Stimulated activated memory B cell treated with anti-CD40 and anti-IgM and Interleukin-4, amounts not matched to agents 10 μg/mL and 1 μg/mL and 100 μg/mL, for 72 hours (primary cell): ENCODE measurements around the gene CBLN3.

Source experiments
- ATAC-seq: fragments of 150-1000 bp; cut with Tn5 transposase; 2 replicates; pipeline ENCODE4 v1.10.0; 2021
- H3K27ac Mint-ChIP-seq: one replicate; pipeline ENCODE4 v1.8.0; 2022; ENCODE audit warnings: mild to moderate bottlenecking, mixed read lengths
- H3K27me3 Mint-ChIP-seq: one replicate; pipeline ENCODE4 v1.8.0; 2022; ENCODE audit warnings: mixed read lengths
- H3K36me3 Mint-ChIP-seq: one replicate; pipeline ENCODE4 v1.8.0; 2022; ENCODE audit warnings: mixed read lengths
- H3K4me1 Mint-ChIP-seq: one replicate; pipeline ENCODE4 v1.8.0; 2022; ENCODE audit warnings: mixed read lengths
- H3K4me3 Mint-ChIP-seq: one replicate; pipeline ENCODE4 v1.8.0; 2022; ENCODE audit warnings: mild to moderate bottlenecking, moderate library complexity, mixed read lengths
- H3K9me3 Mint-ChIP-seq: one replicate; pipeline ENCODE4 v1.8.0; 2022; ENCODE audit warnings: mixed read lengths

CBLN3 gene

GRCh38 chr14:24418492-24418873 lies 11.0 kb downstream of the CBLN3 start:
- Mint-ChIP-seq H3K36me3 (no peaks in the 10 kb centered on the region), H3K9me3 (no peaks in the 10 kb centered on the region), H3K27me3 (peaks cover 52% of the 10 kb centered on the region), H3K4me3 (no peak overlapping the region), H3K27ac (no peak overlapping the region), H3K4me1 (no peaks in the 10 kb centered on the region)
- ATAC-seq, result no peak

GRCh38 chr14:24417832-24418491 lies 11.5 kb downstream of the CBLN3 start:
- Mint-ChIP-seq H3K4me1 (no peaks in the 10 kb centered on the region), H3K9me3 (no peaks in the 10 kb centered on the region), H3K27ac (no peak overlapping the region), H3K36me3 (no peaks in the 10 kb centered on the region), H3K27me3 (peaks cover 52% of the 10 kb centered on the region), H3K4me3 (no peak overlapping the region)
- no peak for ATAC-seq

- Mint-ChIP-seq H3K9me3 (no peaks in the 10 kb centered on the region), H3K4me1 (no peaks in the 10 kb centered on the region), H3K27ac (no peak overlapping the region), H3K4me3 (no peak overlapping the region), H3K27me3 (peaks cover 52% of the 10 kb centered on the region), H3K36me3 (no peaks in the 10 kb centered on the region)
- ATAC-seq, result no peak
These were observed 12.4 kb downstream of the CBLN3 start for GRCh38 chr14:24416932-24417619.

- H3K4me1 Mint-ChIP-seq, result no peaks in the 10 kb centered on the region
- ATAC-seq, result no peak
- no peak overlapping the region for H3K4me3 Mint-ChIP-seq
- H3K27ac Mint-ChIP-seq, result no peak overlapping the region
- no peaks in the 10 kb centered on the region for H3K9me3 Mint-ChIP-seq
- no peaks in the 10 kb centered on the region for H3K36me3 Mint-ChIP-seq
- H3K27me3 Mint-ChIP-seq, result peaks cover 52% of the 10 kb centered on the region
These were observed 13.1 kb downstream of the CBLN3 start for GRCh38 chr14:24416254-24416931.

GRCh38 chr14:24415421-24416253 lies 13.8 kb downstream of the CBLN3 start:
- Mint-ChIP-seq H3K4me1 (no peaks in the 10 kb centered on the region), H3K27me3 (peaks cover 52% of the 10 kb centered on the region), H3K27ac (no peak overlapping the region), H3K4me3 (no peak overlapping the region), H3K36me3 (no peaks in the 10 kb centered on the region), H3K9me3 (no peaks in the 10 kb centered on the region)
- ATAC-seq, result no peak

GRCh38 chr14:24414732-24415420 lies 14.6 kb downstream of the CBLN3 start:
- peaks cover 52% of the 10 kb centered on the region for H3K27me3 Mint-ChIP-seq
- peak; percentile 44 for ATAC-seq

GRCh38 chr14:24414077-24414476 lies 15.4 kb downstream of the CBLN3 start:
- no peaks in the 10 kb centered on the region for H3K4me1 Mint-ChIP-seq
- H3K36me3 Mint-ChIP-seq, result no peaks in the 10 kb centered on the region
- no peak overlapping the region for H3K27ac Mint-ChIP-seq
- no peak for ATAC-seq
- no peaks in the 10 kb centered on the region for H3K9me3 Mint-ChIP-seq
- no peak overlapping the region for H3K4me3 Mint-ChIP-seq
- H3K27me3 Mint-ChIP-seq, result peaks cover 48% of the 10 kb centered on the region

More at GRCh38 chr14:24414732-24415420, 14.6 kb downstream of the CBLN3 start:
- Mint-ChIP-seq H3K4me3 (no peak overlapping the region), H3K36me3 (no peaks in the 10 kb centered on the region), H3K9me3 (no peaks in the 10 kb centered on the region), H3K27ac (no peak overlapping the region), H3K4me1 (no peaks in the 10 kb centered on the region)

- Mint-ChIP-seq H3K36me3 (no peaks in the 10 kb centered on the region), H3K27ac (no peak overlapping the region), H3K27me3 (peaks cover 52% of the 10 kb centered on the region), H3K4me3 (no peak overlapping the region), H3K4me1 (no peaks in the 10 kb centered on the region), H3K9me3 (no peaks in the 10 kb centered on the region)
- ATAC-seq, result peak; percentile 57
These were observed 17.8 kb downstream of the CBLN3 start for GRCh38 chr14:24411443-24412389.

GRCh38 chr14:24409956-24410355 lies 19.5 kb downstream of the CBLN3 start:
- Mint-ChIP-seq H3K4me1 (no peaks in the 10 kb centered on the region), H3K27me3 (peaks cover 44% of the 10 kb centered on the region), H3K9me3 (no peaks in the 10 kb centered on the region), H3K4me3 (no peak overlapping the region), H3K36me3 (no peaks in the 10 kb centered on the region), H3K27ac (no peak overlapping the region)
- no peak for ATAC-seq

- Mint-ChIP-seq H3K27ac (no peak overlapping the region), H3K4me3 (no peak overlapping the region), H3K4me1 (no peaks in the 10 kb centered on the region), H3K9me3 (no peaks in the 10 kb centered on the region), H3K27me3 (peaks cover 40% of the 10 kb centered on the region), H3K36me3 (no peaks in the 10 kb centered on the region)
- no peak for ATAC-seq
These were observed 20.3 kb downstream of the CBLN3 start for GRCh38 chr14:24409192-24409591.

GRCh38 chr14:24408764-24409163 lies 20.7 kb downstream of the CBLN3 start:
- no peak overlapping the region for H3K27ac Mint-ChIP-seq
- H3K4me1 Mint-ChIP-seq, result no peaks in the 10 kb centered on the region
- H3K9me3 Mint-ChIP-seq, result no peaks in the 10 kb centered on the region
- no peak for ATAC-seq
- no peak overlapping the region for H3K4me3 Mint-ChIP-seq
- H3K27me3 Mint-ChIP-seq, result peaks cover 40% of the 10 kb centered on the region
- no peaks in the 10 kb centered on the region for H3K36me3 Mint-ChIP-seq

GRCh38 chr14:24407608-24408325 lies 21.7 kb downstream of the CBLN3 start:
- H3K36me3 Mint-ChIP-seq, result no peaks in the 10 kb centered on the region
- no peak overlapping the region for H3K4me3 Mint-ChIP-seq
- no peaks in the 10 kb centered on the region for H3K4me1 Mint-ChIP-seq
- H3K9me3 Mint-ChIP-seq, result no peaks in the 10 kb centered on the region
- peaks cover 48% of the 10 kb centered on the region for H3K27me3 Mint-ChIP-seq
- H3K27ac Mint-ChIP-seq, result no peak overlapping the region
- no peak for ATAC-seq

GRCh38 chr14:24406416-24406815 lies 23.1 kb downstream of the CBLN3 start:
- no peak overlapping the region for H3K4me3 Mint-ChIP-seq
- H3K27ac Mint-ChIP-seq, result no peak overlapping the region
- no peaks in the 10 kb centered on the region for H3K4me1 Mint-ChIP-seq
- no peaks in the 10 kb centered on the region for H3K36me3 Mint-ChIP-seq
- H3K9me3 Mint-ChIP-seq, result no peaks in the 10 kb centered on the region
- no peak for ATAC-seq
- H3K27me3 Mint-ChIP-seq, result peaks cover 56% of the 10 kb centered on the region
